CD14-positive monocyte (primary cell): ENCODE results near the gene CLK4. TPM values are rescaled to one million over a fixed set of nuclear protein-coding genes. Genes with fewer than 3 reads are reported as not detected.

Experiments used
- DNase-seq, 3 donors: peaks; one replicate each; pipeline ENCODE4 v3.0.0-alpha.2; 2011 to 2022
- H2AFZ ChIP-seq: 2 replicates; pipeline ENCODE4 v1.6.0; 2012; ENCODE audit warnings: mild to moderate bottlenecking, low read depth, low read length, inconsistent platforms; ENCODE audit not compliant: insufficient read depth, poor library complexity, severe bottlenecking
- H3K27ac ChIP-seq, 2 donors: 1 replicate in 1 of 2; 2 replicates in 1 of 2; pipeline ENCODE4 v1.5.1; 2012 to 2013; ENCODE audit warnings: low read length in 2 of 2, control low read depth in 1 of 2, inconsistent platforms in 1 of 2, low read depth in 1 of 2, mild to moderate bottlenecking in 1 of 2
- H3K27me3 ChIP-seq, 2 donors: one replicate each; pipeline versions ENCODE4 v1.6.0 to v1.6.1; 2011 to 2013; ENCODE audit warnings: low read length in 2 of 2; ENCODE audit not compliant: control insufficient read depth in 2 of 2, insufficient read depth in 2 of 2
- H3K36me3 ChIP-seq, 2 donors: replicated peaks in 1 of 2; 1 replicate in 1 of 2; 2 replicates in 1 of 2; pipeline versions ENCODE4 v1.5.1 to v1.6.1; 2012 to 2013; ENCODE audit warnings: low read length in 2 of 2, control low read depth in 1 of 2, inconsistent platforms in 1 of 2, mild to moderate bottlenecking in 1 of 2; ENCODE audit not compliant: insufficient read depth in 2 of 2, control insufficient read depth in 1 of 2
- H3K4me1 ChIP-seq, 2 donors: 1 replicate in 1 of 2; 2 replicates in 1 of 2; pipeline versions ENCODE4 v1.5.1 to v1.6.1; 2012 to 2013; ENCODE audit warnings: low read length in 2 of 2, control low read depth in 1 of 2, inconsistent platforms in 1 of 2, mild to moderate bottlenecking in 1 of 2, moderate library complexity in 1 of 2; ENCODE audit not compliant: insufficient read depth in 2 of 2, control insufficient read depth in 1 of 2
- H3K4me2 ChIP-seq: replicated peaks from 2 replicates; pipeline ENCODE3; 2012; ENCODE audit warnings: low read length, moderate library complexity, mild to moderate bottlenecking; ENCODE audit not compliant: poor library complexity, severe bottlenecking; ENCODE audit errors: extremely low read depth
- H3K4me3 ChIP-seq, 3 experiments: fragments of 200-600 bp in 1 of 3; sonication (generic) in 1 of 3; replicated peaks in 1 of 3; 1 replicate in 2 of 3; 2 replicates in 1 of 3; pipeline ENCODE4 v1.5.1; 2011 to 2013; ENCODE audit warnings: low read length in 3 of 3, mild to moderate bottlenecking in 3 of 3, control low read depth in 2 of 3, low read depth in 2 of 3, inconsistent platforms in 1 of 3, moderate library complexity in 1 of 3
- H3K79me2 ChIP-seq: 2 replicates; pipeline ENCODE4 v1.6.0; 2012; ENCODE audit warnings: mild to moderate bottlenecking, control low read depth, inconsistent platforms, low read length, moderate library complexity; ENCODE audit not compliant: insufficient read depth
- H3K9ac ChIP-seq: 2 replicates; pipeline ENCODE4 v1.6.0; 2017; ENCODE audit warnings: low read length, mild to moderate bottlenecking; ENCODE audit not compliant: insufficient read depth, poor library complexity, severe bottlenecking
- H3K9me3 ChIP-seq, 2 donors: replicated peaks in 1 of 2; 1 replicate in 1 of 2; 2 replicates in 1 of 2; pipeline versions ENCODE4 v1.5.1 to v1.6.1; 2012 to 2013; ENCODE audit warnings: low read length in 2 of 2, control low read depth in 1 of 2; ENCODE audit not compliant: control insufficient read depth in 1 of 2, insufficient read depth in 1 of 2
- H4K20me1 ChIP-seq: 2 replicates; pipeline ENCODE4 v1.6.0; 2012; ENCODE audit warnings: mild to moderate bottlenecking, low read length, control low read depth, moderate library complexity; ENCODE audit not compliant: insufficient read depth
- H3K27ac Mint-ChIP-seq, 7 donors: one replicate each; pipeline ENCODE4 v1.8.0; 2020; ENCODE audit warnings: mild to moderate bottlenecking in 7 of 7, mixed read lengths in 7 of 7, moderate library complexity in 6 of 7, inconsistent platforms in 2 of 7
- H3K27me3 Mint-ChIP-seq, 3 donors: one replicate each; pipeline ENCODE4 v1.8.0; 2021 to 2022; ENCODE audit warnings: low read depth in 3 of 3, mild to moderate bottlenecking in 3 of 3, mixed read lengths in 3 of 3, moderate library complexity in 3 of 3, inconsistent platforms in 1 of 3
- H3K36me3 Mint-ChIP-seq, 2 donors: one replicate each; pipeline ENCODE4 v1.8.0; 2020; ENCODE audit warnings: mixed read lengths in 2 of 2, inconsistent platforms in 1 of 2, mild to moderate bottlenecking in 1 of 2
- H3K4me1 Mint-ChIP-seq: one replicate; pipeline ENCODE4 v1.8.0; 2020; ENCODE audit warnings: mild to moderate bottlenecking, mixed read lengths
- H3K4me3 Mint-ChIP-seq, 2 donors: one replicate each; pipeline ENCODE4 v1.8.0; 2020; ENCODE audit warnings: mild to moderate bottlenecking in 2 of 2, mixed read lengths in 2 of 2, moderate library complexity in 1 of 2
- H3K9me3 Mint-ChIP-seq, 7 donors: one replicate each; pipeline ENCODE4 v1.8.0; 2020 to 2022; ENCODE audit warnings: mixed read lengths in 7 of 7, mild to moderate bottlenecking in 6 of 7, moderate library complexity in 6 of 7, inconsistent platforms in 2 of 7
- CTCF ChIP-seq: fragments of 200-600 bp; IDR thresholded peaks from one replicate; pipeline ENCODE4 v1.8.0; 2022; ENCODE audit warnings: antibody characterized with exemption, mild to moderate bottlenecking
- WGBS: methylation state at CpG from one replicate; pipeline ENCODE4 v1.1.5; 2013; ENCODE audit warnings: missing lambda C conversion rate; ENCODE audit not compliant: insufficient coverage; 5-methylcytosine and 5-hydroxymethylcytosine counted together
- intact Hi-C, 2 donors: fragments of 100-400 bp; cut with micrococcal nuclease; formaldehyde crosslinking; loops; one replicate each; pipeline versions ENCODE4 v1.15.0 to v1.15.1; 2023
- polyA plus RNA-seq, 3 donors: library from polyadenylated mRNA; depleted of rRNA in 1 of 3; unstranded in 2 of 3; stranded (reverse) in 1 of 3; fragments of 300-500 nt in 2 of 3; fragments of >200 nt in 1 of 3; fragmentation: Illumina TruSeq in 2 of 3; gene quantifications; 1 replicate in 2 of 3; 2 replicates in 1 of 3; pipeline ENCODE4 v1.2.3, GENCODE V29; 2012 to 2021

CLK4 gene
- polyA plus RNA-seq, 3 donors, result 3.0 to 46.9 (median 4.9) TPM

DNA sequence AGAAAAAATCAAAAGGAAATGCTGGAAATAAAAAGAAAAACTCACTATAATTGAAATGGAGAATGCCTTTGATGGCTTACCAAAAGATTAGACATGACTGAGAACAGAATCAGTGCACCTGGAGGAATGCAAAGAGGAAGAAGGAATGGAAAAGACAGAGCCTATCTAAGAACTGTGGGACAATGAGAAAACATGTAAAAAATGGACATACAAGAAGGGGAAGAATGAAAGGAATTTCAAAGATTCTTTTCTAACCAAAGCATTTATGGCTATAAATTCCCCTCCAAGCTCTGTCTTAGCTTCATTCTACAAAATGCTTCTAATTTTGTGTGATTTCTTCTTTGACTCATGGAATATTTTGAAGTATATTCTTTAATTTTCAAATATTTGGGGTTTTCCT is 47.5 kb upstream of the CLK4 start:
- no peak overlapping the region for H3K4me3 ChIP-seq
- peaks cover 0 to 15% of the 10 kb centered on the region in 2 donors for H3K4me1 ChIP-seq
- no peak overlapping the region for H3K27ac ChIP-seq
- Mint-ChIP-seq H3K4me3 (no peak overlapping the region), H3K27me3 (peaks cover 5 to 15% (median 11%) of the 10 kb centered on the region in 3 donors), H3K27ac (no peak overlapping the region), H3K9me3 (peaks cover 2 to 14% (median 9%) of the 10 kb centered on the region in 7 donors), H3K4me1 (peaks cover 13% of the 10 kb centered on the region), H3K36me3 (no peaks in the 10 kb centered on the region)
- H2AFZ ChIP-seq, result no peak overlapping the region
- no peak for DNase-seq
- peaks cover 0 to 4% of the 10 kb centered on the region in 2 donors for H3K27me3 ChIP-seq
- no peak for TF ChIP-seq CTCF
- no peaks in the 10 kb centered on the region for H3K79me2 ChIP-seq
- no peak overlapping the region for H3K4me2 ChIP-seq
- peaks cover 0 to 5% of the 10 kb centered on the region in 2 donors for H3K9me3 ChIP-seq
- no peaks in the 10 kb centered on the region for H4K20me1 ChIP-seq
- no peaks in the 10 kb centered on the region for H3K36me3 ChIP-seq
- no peak overlapping the region for H3K9ac ChIP-seq
- intact Hi-C loops, result no loop called here

DNA sequence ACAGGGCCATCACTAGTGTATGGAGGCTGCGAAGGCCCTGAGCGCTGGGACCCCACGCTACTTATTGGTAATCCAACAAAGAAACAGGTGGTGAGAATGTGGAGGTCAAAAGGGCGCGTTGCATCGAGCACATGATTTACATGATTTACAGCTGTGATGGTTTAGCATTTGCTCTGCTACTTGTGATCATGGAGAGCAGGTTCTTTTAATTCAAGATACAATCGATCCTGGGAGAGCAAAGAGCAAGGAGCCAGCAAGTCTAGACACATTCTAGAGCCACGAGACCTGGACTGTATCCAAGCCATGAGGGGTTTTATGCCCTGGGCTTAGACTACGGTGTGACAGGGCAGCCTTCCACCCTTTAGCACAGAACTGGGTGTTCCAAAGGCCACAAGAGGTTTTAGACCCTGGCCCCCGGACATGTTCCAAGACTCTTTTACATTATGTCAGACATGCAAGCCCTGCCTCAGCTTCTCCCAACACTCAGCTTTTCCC is 47.0 kb upstream of the CLK4 start:
- H4K20me1 ChIP-seq, result no peaks in the 10 kb centered on the region
- H3K9me3 ChIP-seq, result peaks cover 0 to 5% of the 10 kb centered on the region in 2 donors
- Mint-ChIP-seq H3K4me1 (peaks cover 15% of the 10 kb centered on the region), H3K9me3 (peaks cover 3 to 14% (median 9%) of the 10 kb centered on the region in 7 donors), H3K4me3 (no peak overlapping the region), H3K27me3 (peaks cover 5 to 14% (median 13%) of the 10 kb centered on the region in 3 donors), H3K36me3 (no peaks in the 10 kb centered on the region), H3K27ac (no peak overlapping the region)
- H3K36me3 ChIP-seq, result no peaks in the 10 kb centered on the region
- H3K79me2 ChIP-seq, result no peaks in the 10 kb centered on the region
- H3K27me3 ChIP-seq, result peaks cover 0 to 4% of the 10 kb centered on the region in 2 donors
- no peak overlapping the region for H3K27ac ChIP-seq
- no peak overlapping the region for H2AFZ ChIP-seq
- H3K9ac ChIP-seq, result no peak overlapping the region
- intact Hi-C loops, result no loop called here
- H3K4me2 ChIP-seq, result no peak overlapping the region
- H3K4me3 ChIP-seq, result no peak overlapping the region
- TF ChIP-seq CTCF, result no peak
- DNase-seq, result no peak
- 93% methylated on average over 8 of the region's 10 CpGs for WGBS
- peaks cover under 1 to 17% of the 10 kb centered on the region in 2 donors for H3K4me1 ChIP-seq
